Stimulated activated naive CD8-positive, alpha-beta T cell treated with anti-CD3 and anti-CD28 coated beads, Interleukin-15, amount 100 ng/mL, for 72 hours (primary cell): ENCODE measurements around the gene TECRL.
A peak's percentile ranks its signal among the peaks of the same experiment; 100 is the strongest.

ENCODE experiments used
- ATAC-seq: fragments of 150-1000 bp; cut with Tn5 transposase; 2 replicates; pipeline ENCODE4 v1.10.0; 2021; ENCODE audit warnings: mild to moderate bottlenecking, moderate library complexity
- DNase-seq, 2 donors: peaks; one replicate each; pipeline ENCODE4 v3.0.0; 2021 to 2022
- H3K27ac Mint-ChIP-seq, 2 donors: one replicate each; pipeline ENCODE4 v1.8.0; 2022; ENCODE audit warnings: mild to moderate bottlenecking in 2 of 2, mixed read lengths in 2 of 2, moderate library complexity in 2 of 2
- H3K27me3 Mint-ChIP-seq: one replicate; pipeline ENCODE4 v1.8.0; 2022; ENCODE audit warnings: mixed read lengths
- H3K4me1 Mint-ChIP-seq: one replicate; pipeline ENCODE4 v1.8.0; 2022; ENCODE audit warnings: mild to moderate bottlenecking, mixed read lengths
- H3K4me3 Mint-ChIP-seq, 2 donors: one replicate each; pipeline ENCODE4 v1.8.0; 2022; ENCODE audit warnings: mild to moderate bottlenecking in 2 of 2, mixed read lengths in 2 of 2, moderate library complexity in 1 of 2
- H3K9me3 Mint-ChIP-seq, 2 donors: one replicate each; pipeline ENCODE4 v1.8.0; 2022; ENCODE audit warnings: mixed read lengths in 2 of 2

Gene TECRL

DNA sequence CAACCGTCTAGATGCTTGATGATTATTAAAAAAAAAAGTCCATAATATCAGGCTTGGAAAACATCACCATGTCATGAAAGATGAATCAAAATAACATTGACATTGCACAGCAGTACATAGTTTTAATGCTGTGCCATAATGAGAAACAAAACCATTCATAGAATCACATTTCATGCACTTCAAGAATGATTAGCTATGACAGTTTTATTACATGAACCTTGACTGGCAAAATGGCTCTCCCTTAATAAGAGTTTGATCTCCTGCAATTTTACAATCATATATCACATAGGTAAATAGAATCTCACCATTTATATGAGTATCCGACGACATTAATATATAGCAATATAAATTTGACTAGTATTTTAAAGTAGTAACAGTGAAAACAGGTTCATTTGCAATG is 49.8 kb downstream of the TECRL start:
- DNase-seq (no peak), ATAC-seq (no peak)
- no peak overlapping the region for H3K4me3 Mint-ChIP-seq
- peaks cover 6 to 7% of the 10 kb centered on the region in 2 donors for H3K9me3 Mint-ChIP-seq
- no peaks in the 10 kb centered on the region for H3K4me1 Mint-ChIP-seq
- H3K27ac Mint-ChIP-seq: no peak overlapping the region
- no peaks in the 10 kb centered on the region for H3K27me3 Mint-ChIP-seq

DNA sequence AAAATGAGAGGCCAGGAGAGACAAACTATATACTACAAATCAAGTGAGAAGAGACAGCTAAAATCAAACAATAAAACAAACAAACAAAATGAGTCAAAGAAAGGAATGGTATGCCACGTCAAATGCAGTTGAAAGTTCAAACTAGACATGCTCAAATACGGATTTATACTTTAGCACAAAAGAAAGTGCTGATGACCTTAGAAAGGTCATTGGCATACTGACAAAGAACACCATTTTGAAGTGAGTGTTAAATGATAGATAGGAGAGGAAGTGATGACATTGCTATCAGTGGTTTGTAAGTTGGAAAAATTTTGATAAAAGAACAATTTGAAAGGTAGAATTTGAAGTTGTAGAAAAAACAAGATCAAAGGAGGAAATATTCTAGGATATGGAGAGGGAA is 55.3 kb downstream of the TECRL start:
- peaks cover 0 to 4% of the 10 kb centered on the region in 2 donors for H3K9me3 Mint-ChIP-seq
- DNase-seq (no peak), ATAC-seq (no peak)
- no peak overlapping the region for H3K27ac Mint-ChIP-seq
- no peaks in the 10 kb centered on the region for H3K4me1 Mint-ChIP-seq
- H3K4me3 Mint-ChIP-seq: no peak overlapping the region
- H3K27me3 Mint-ChIP-seq: no peaks in the 10 kb centered on the region

DNA sequence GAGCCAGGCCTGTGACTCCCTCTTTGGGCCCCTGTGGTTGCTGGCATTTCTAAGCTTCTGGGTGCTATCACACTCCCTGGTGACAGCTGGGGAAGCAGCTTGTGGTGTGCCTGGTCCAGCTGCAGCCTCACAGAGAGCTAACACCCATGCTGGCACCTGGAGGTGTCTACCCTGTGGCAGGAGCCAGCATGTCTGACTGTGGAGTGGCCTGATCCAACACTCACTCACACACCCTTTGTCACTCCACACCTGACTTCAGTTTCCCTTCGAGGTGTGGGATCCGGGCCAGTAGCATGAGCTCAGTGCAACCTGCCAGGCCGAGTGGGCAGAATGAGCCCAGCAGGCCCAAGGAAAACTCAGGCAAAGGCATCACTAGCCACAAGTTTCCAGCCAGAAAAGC is 67.5 kb downstream of the TECRL start:
- Mint-ChIP-seq H3K27me3 (no peaks in the 10 kb centered on the region), H3K27ac (no peak overlapping the region), H3K9me3 (peaks cover 5 to 18% of the 10 kb centered on the region in 2 donors), H3K4me1 (no peaks in the 10 kb centered on the region), H3K4me3 (no peak overlapping the region)
- no peak for DNase-seq
- no peak for ATAC-seq

DNA sequence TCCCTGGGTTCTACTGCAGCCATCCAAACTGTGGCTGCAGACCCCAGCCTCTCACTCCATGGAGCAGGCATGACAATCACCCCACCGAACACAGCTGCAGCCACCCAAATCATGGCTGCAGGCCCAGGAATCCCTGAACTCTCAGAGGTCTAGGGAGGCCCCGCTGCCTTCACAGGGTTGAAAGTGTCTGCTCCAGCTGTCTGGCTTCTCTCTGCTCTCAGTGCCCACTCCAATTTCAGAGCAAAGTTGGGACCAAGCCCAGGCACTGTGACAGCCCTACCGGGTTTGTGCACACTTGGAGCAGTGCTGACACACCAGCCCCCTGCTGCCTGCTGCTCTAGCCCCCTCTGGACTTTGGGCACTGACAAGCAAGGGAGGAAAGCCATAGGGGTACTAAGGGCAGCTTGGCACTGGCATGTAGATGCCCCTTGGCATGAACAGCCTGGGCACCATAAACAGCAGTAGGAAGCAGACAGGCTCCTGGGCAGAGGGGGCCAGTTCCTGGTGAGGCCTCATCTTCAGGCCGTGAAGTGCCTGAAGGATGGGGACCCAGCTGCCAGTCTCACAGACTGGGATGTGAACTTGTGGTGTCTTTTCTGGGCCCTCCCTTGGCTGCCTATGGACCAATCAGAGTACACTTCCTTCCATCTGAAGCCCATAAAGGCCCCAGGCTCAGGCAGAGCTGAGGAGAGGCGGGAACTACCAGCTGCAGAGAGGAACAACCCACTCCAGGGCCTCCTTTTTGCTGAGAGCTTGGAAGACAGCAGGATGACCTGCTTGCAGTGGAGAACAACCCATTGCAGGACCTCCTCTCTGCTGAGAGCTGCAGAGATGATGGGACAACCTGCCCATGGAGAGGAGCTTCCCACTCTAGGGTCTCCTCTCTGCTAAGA is 68.8 kb downstream of the TECRL start:
- Mint-ChIP-seq H3K27ac (no peak overlapping the region), H3K4me1 (no peaks in the 10 kb centered on the region), H3K4me3 (no peak overlapping the region), H3K9me3 (peaks cover 5 to 16% of the 10 kb centered on the region in 2 donors), H3K27me3 (no peaks in the 10 kb centered on the region)
- DNase-seq: no peak
- ATAC-seq: peak; percentile 12

DNA sequence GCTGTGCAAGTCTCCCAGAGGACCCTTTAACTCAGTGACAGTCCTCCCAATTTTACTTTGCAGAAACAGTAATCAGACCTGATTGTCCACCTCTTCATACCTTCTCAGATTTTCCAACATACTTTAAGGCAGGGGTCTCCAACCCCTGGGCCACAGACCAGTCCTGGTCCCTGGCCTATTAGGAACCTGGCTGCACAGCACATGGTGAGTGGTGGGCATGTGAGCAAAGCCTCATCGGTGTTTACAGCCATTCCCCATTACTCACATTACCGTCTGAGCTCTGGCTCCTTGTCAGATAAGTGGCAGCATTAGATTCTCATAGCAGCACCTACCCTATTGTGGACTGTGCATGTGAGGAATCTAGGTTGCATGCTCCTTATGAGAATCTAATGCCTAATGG is 74.3 kb downstream of the TECRL start:
- H3K27me3 Mint-ChIP-seq: no peaks in the 10 kb centered on the region
- no peak for DNase-seq
- peaks cover 5 to 16% of the 10 kb centered on the region in 2 donors for H3K9me3 Mint-ChIP-seq
- H3K27ac Mint-ChIP-seq: no peak overlapping the region
- no peak for ATAC-seq
- H3K4me1 Mint-ChIP-seq: no peaks in the 10 kb centered on the region
- H3K4me3 Mint-ChIP-seq: no peak overlapping the region

DNA sequence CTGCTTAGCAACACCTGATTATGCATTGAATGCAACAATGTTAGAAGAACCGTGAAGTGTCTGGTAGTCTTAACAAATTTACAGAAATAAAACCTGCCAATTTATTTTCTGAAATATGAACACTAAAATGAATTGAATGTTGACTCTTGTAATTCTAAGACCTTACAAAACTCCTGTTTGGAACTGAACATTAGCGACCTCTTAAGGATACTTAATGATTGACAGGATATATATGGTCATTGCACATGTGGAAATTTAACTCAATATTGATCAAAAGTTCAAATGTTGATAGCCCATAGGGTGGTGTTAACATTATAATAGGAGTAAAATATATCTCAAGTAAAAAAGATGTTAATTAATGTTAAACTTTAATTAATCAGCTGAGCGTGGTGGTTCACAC is 79.1 kb downstream of the TECRL start:
- ATAC-seq (no peak), DNase-seq (no peak)
- H3K9me3 Mint-ChIP-seq: no peaks in the 10 kb centered on the region
- no peaks in the 10 kb centered on the region for H3K27me3 Mint-ChIP-seq
- no peaks in the 10 kb centered on the region for H3K4me1 Mint-ChIP-seq
- no peak overlapping the region for H3K4me3 Mint-ChIP-seq
- peak overlapping the region in 1 of 2 donors; percentile 46 for H3K27ac Mint-ChIP-seq

DNA sequence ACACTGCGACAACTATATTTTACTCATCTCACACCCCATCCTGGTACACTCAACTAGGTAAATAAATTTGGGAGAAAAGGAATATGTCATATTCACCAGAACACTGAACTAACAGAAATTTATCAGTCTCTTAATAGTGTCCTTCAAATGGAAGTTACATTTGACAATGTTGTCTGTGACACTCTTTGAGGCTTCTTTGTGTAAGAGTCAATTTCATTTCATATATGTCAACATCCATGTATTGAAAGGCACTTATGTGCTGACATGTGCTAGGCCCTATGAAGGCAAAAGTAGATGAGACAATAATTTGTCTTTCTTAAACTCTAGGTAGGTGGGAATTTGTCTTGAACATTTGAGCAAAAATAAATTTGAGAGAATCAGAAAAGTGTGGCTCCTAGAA is 82.0 kb downstream of the TECRL start:
- Mint-ChIP-seq H3K4me1 (no peaks in the 10 kb centered on the region), H3K9me3 (peaks cover 0 to 7% of the 10 kb centered on the region in 2 donors), H3K27me3 (no peaks in the 10 kb centered on the region), H3K27ac (no peak overlapping the region), H3K4me3 (no peak overlapping the region)
- no peak for ATAC-seq
- no peak for DNase-seq

DNA sequence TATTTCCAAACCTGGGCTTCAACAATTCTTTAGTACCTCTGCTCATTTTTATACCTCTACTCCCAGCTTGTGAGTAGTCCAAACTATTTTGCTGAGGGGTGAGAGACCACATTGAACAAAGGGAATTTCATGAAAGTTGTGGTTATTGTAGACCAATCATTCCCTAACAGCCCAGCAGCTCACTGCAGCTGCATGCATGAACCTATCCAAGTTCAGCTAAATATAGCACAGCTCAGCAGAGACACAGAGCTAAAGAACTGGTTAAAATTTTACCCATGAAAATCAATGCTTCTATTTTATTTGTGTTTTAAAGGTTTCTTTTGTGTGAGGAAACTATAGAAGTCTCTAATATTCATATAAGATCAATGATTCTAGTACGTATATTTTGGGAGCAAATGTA is 82.7 kb downstream of the TECRL start:
- DNase-seq: no peak
- H3K4me3 Mint-ChIP-seq: no peak overlapping the region
- H3K9me3 Mint-ChIP-seq: peaks cover 0 to 7% of the 10 kb centered on the region in 2 donors
- no peak for ATAC-seq
- H3K4me1 Mint-ChIP-seq: no peaks in the 10 kb centered on the region
- H3K27me3 Mint-ChIP-seq: no peaks in the 10 kb centered on the region
- H3K27ac Mint-ChIP-seq: no peak overlapping the region

DNA sequence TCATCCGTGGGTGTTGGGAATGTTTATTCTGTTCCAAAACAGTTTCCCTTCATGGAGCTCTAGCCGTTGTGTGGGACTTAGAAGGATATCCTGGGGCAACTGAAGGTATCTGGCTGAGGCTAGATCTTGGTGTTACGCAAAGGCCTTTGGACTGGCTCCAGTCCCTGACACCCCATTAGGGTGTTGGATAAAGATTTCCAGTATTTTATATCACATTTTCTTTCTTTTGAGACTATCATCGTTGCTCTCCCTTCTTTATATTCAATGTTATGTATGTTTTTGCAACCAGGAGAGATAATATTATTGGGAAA is 103.0 kb downstream of the TECRL start:
- H3K27ac Mint-ChIP-seq: no peak overlapping the region
- ATAC-seq (no peak), DNase-seq (no peak)
- H3K27me3 Mint-ChIP-seq: no peaks in the 10 kb centered on the region
- no peaks in the 10 kb centered on the region for H3K4me1 Mint-ChIP-seq
- H3K4me3 Mint-ChIP-seq: no peak overlapping the region
- H3K9me3 Mint-ChIP-seq: peaks cover 4 to 13% of the 10 kb centered on the region in 2 donors

DNA sequence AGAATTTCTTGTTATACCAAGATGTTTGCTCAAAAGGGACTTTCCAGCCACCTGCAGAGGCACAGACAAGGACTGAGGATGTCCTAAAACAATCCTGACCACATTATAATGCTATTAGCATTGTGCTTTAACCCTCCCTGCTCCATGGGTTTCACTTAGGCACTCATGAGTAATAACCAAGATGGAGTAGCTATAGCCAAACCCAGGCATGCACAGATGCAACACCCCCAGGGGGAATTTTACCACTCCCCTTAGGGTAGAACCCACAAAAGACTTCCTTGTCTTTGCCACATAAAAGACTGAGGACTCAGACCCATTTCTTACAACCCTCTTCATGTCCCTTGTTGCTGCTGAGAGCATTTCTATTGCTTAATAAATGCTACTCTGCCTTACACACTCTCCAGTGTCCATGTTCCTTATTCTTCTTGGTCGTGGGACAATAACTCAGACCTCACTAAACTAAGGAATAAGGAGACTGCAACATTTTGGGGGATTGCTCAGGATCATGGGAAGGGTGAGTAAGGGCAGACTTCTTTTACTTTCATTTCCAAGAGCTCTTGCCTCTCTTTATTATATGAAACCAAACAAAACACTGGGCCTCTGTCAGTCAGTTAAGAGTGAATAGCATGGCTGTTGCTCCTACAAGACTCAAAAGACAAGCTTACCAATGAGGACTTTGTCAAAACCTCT is 103.5 kb downstream of the TECRL start:
- DNase-seq: no peak
- ATAC-seq: no peak
- no peaks in the 10 kb centered on the region for H3K4me1 Mint-ChIP-seq
- no peak overlapping the region for H3K27ac Mint-ChIP-seq
- H3K27me3 Mint-ChIP-seq: no peaks in the 10 kb centered on the region
- H3K4me3 Mint-ChIP-seq: no peak overlapping the region
- peaks cover 4 to 10% of the 10 kb centered on the region in 2 donors for H3K9me3 Mint-ChIP-seq

DNA sequence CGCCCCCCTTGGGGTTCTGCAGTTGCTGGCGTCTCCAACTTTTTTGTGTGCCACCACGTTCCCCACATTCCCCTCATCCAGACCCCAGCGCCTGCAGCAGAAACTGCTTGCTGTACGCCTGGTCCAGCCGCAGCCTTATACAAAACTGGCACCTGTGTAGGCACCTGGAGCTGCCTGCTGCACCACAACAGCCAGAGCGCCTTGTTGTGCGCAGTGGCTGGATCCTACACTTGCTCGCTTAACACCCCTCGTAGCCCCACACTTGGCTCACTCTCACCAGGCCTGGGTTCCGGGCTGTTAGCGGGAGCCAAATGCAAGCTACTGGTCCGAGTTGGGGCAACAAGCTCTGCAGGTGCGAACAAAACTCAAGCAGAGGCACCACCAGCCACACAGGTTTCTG is 136.8 kb downstream of the TECRL start:
- H3K4me3 Mint-ChIP-seq: no peak overlapping the region
- DNase-seq (no peak), ATAC-seq (no peak)
- H3K27me3 Mint-ChIP-seq: no peaks in the 10 kb centered on the region
- no peak overlapping the region for H3K27ac Mint-ChIP-seq
- H3K9me3 Mint-ChIP-seq: peaks cover 0 to 7% of the 10 kb centered on the region in 2 donors
- no peaks in the 10 kb centered on the region for H3K4me1 Mint-ChIP-seq

DNA sequence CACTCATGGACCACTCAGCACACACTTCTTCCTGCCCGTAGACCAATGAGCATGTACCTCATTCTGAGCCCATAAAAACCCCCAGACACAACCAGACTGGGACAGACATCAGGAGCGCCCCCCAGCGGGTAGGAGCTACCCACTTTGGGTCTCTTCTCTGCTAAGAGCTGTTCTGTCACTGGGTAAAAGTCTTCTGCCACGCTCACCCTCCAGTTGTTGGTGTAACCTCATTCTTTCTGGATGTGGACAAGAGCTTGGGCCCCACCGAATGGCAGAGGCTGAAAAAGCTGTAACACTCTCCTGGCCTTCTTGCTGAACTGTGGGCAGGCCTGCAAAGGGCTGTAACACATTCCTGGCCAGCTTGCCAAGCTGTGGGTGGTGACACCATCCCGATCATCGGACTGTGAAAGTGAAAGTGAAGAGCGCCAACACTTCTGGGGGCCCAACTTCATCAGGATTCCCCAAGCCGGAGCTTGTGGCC is 137.6 kb downstream of the TECRL start:
- H3K27me3 Mint-ChIP-seq: no peaks in the 10 kb centered on the region
- H3K4me3 Mint-ChIP-seq: no peak overlapping the region
- no peak for DNase-seq
- H3K27ac Mint-ChIP-seq: no peak overlapping the region
- no peak for ATAC-seq
- no peaks in the 10 kb centered on the region for H3K4me1 Mint-ChIP-seq
- H3K9me3 Mint-ChIP-seq: peaks cover 0 to 13% of the 10 kb centered on the region in 2 donors

DNA sequence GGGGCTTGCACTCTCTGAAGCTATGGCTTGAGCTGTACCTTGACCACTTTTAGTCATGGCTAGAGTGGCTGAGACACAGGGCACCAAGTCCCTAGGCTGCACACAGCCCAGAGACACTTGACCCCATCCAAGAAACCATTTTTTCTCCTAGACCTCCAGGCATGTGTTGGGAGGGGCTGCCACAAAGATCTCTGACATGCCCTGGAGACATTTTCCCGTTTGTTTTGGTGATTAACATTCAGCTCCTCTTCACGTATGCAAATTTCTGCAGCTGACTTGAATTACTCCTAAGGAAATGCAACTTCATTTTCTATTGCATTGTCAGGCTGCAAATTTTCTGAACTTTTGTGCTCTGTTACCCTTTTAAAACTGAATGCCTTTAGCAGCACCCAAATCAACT is 142.6 kb downstream of the TECRL start:
- DNase-seq (no peak), ATAC-seq (no peak)
- Mint-ChIP-seq H3K27ac (no peak overlapping the region), H3K27me3 (no peaks in the 10 kb centered on the region), H3K9me3 (peaks cover 0 to 29% of the 10 kb centered on the region in 2 donors), H3K4me3 (no peak overlapping the region), H3K4me1 (no peaks in the 10 kb centered on the region)

DNA sequence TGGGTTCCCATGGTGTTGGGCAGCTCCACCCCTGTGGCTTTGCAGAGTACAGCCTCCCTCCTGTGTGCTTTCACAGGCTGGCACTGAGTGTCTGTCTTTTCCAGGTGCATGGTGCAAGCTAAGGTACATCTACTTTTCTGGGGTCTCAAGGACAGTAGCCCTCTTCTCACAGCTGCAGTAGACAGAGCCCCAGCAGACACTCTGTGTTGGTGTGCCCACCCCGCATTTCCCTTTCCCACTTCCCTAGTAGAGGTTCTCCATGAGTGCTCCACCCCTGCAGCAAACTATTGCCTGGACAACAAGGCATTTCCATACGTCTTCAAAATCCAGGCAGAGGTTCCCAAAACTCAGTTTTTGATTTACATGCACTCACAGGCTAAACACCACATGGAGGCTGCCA is 143.0 kb downstream of the TECRL start:
- Mint-ChIP-seq H3K27me3 (no peaks in the 10 kb centered on the region), H3K4me1 (no peaks in the 10 kb centered on the region), H3K4me3 (no peak overlapping the region), H3K27ac (no peak overlapping the region), H3K9me3 (peaks cover 0 to 26% of the 10 kb centered on the region in 2 donors)
- ATAC-seq (no peak), DNase-seq (no peak)

DNA sequence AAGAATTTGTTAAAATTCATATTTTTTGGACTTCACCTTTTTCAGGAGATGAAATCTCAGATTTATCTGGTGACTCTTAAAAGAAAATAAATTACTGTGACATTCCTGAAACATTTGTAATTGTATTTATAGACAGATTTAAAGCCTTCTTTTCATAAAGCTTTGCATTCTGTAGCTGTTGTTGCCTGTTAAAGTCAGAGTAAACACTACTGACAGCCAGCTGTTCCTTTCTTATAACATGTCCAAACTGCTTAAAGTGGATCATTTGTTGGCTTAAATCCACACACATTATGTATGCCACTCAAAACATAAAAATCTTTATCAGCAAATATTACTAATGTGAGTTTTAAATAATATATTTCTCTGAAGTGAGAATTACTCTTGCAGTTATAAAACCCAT is 157.5 kb downstream of the TECRL start:
- H3K4me3 Mint-ChIP-seq: no peak overlapping the region
- DNase-seq: no peak

DNA sequence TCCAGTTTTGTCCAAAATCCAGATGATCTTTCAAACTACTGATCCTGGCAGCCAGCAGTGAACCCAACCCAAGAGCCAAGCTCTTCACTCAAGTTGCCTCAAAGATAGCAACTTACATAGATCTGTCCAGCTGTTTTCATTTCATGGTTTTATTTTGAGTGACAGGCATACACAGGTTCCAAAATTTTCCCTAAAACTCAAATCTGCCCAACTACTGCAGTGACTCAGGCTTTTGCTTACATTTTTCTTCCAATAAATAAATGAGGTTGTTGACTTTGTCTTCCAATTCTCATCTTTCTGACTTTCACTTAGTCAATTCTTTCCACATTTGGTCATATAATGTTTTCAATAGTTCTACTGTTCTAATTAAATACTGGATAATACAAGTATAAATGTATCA is 158.8 kb downstream of the TECRL start:
- H3K27ac Mint-ChIP-seq: no peak overlapping the region
- H3K4me3 Mint-ChIP-seq: no peak overlapping the region
- H3K4me1 Mint-ChIP-seq: no peaks in the 10 kb centered on the region
- DNase-seq (no peak), ATAC-seq (no peak)
- peaks cover 8 to 14% of the 10 kb centered on the region in 2 donors for H3K9me3 Mint-ChIP-seq
- no peaks in the 10 kb centered on the region for H3K27me3 Mint-ChIP-seq

More for the DNA sequence above, 157.5 kb downstream of the TECRL start:
- H3K27me3 Mint-ChIP-seq: no peaks in the 10 kb centered on the region
- ATAC-seq: no peak
- H3K9me3 Mint-ChIP-seq: peaks cover 8 to 14% of the 10 kb centered on the region in 2 donors
- no peaks in the 10 kb centered on the region for H3K4me1 Mint-ChIP-seq
- H3K27ac Mint-ChIP-seq: no peak overlapping the region
